IPS-18a (cell line): Measurements from ENCODE around the gene TRIP11.
A peak's percentile ranks its signal among the peaks of the same experiment; 100 is the strongest.

Experiments
- H3K27ac ChIP-seq: one replicate; pipeline ENCODE4 v1.5.1; 2013; ENCODE audit warnings: low read length
- H3K27me3 ChIP-seq: one replicate; pipeline ENCODE4 v1.6.1; 2013; ENCODE audit warnings: mild to moderate bottlenecking, low read length; ENCODE audit not compliant: control insufficient read depth, insufficient read depth
- H3K36me3 ChIP-seq: one replicate; pipeline ENCODE4 v1.6.1; 2013; ENCODE audit warnings: low read depth, low read length; ENCODE audit not compliant: control insufficient read depth
- H3K4me1 ChIP-seq: one replicate; pipeline ENCODE4 v1.6.1; 2013; ENCODE audit warnings: low read depth, low read length; ENCODE audit not compliant: control insufficient read depth
- H3K4me3 ChIP-seq: one replicate; pipeline ENCODE4 v1.5.1; 2013; ENCODE audit warnings: low read length
- H3K9ac ChIP-seq: one replicate; pipeline ENCODE4 v1.6.1; 2013; ENCODE audit warnings: mild to moderate bottlenecking, low read length, moderate library complexity
- H3K9me3 ChIP-seq: one replicate; pipeline ENCODE4 v1.6.1; 2013; ENCODE audit warnings: low read depth, low read length; ENCODE audit not compliant: control insufficient read depth

TRIP11 gene

GRCh38 chr14:92037989-92038388 lies 1.9 kb downstream of the TRIP11 start:
- no peaks in the 10 kb centered on the region for H3K9me3 ChIP-seq
- H3K36me3 ChIP-seq: no peaks in the 10 kb centered on the region
- H3K27me3 ChIP-seq: no peaks in the 10 kb centered on the region
- peaks cover 3% of the 10 kb centered on the region for H3K4me1 ChIP-seq
- no peak overlapping the region for H3K27ac ChIP-seq
- H3K9ac ChIP-seq: no peak overlapping the region
- H3K4me3 ChIP-seq: peak overlapping the region; percentile 28

GRCh38 chr14:92035890-92036289 lies 4.0 kb downstream of the TRIP11 start:
- no peaks in the 10 kb centered on the region for H3K9me3 ChIP-seq
- no peak overlapping the region for H3K9ac ChIP-seq
- H3K27me3 ChIP-seq: no peaks in the 10 kb centered on the region
- H3K27ac ChIP-seq: no peak overlapping the region
- H3K36me3 ChIP-seq: no peaks in the 10 kb centered on the region
- no peak overlapping the region for H3K4me3 ChIP-seq
- peaks cover 2% of the 10 kb centered on the region for H3K4me1 ChIP-seq

GRCh38 chr14:92033906-92034687 lies 5.8 kb downstream of the TRIP11 start:
- H3K27me3 ChIP-seq: no peaks in the 10 kb centered on the region
- H3K9me3 ChIP-seq: no peaks in the 10 kb centered on the region
- no peak overlapping the region for H3K9ac ChIP-seq
- peaks cover 4% of the 10 kb centered on the region for H3K36me3 ChIP-seq
- no peaks in the 10 kb centered on the region for H3K4me1 ChIP-seq
- no peak overlapping the region for H3K27ac ChIP-seq
- no peak overlapping the region for H3K4me3 ChIP-seq

GRCh38 chr14:92033433-92033832 lies 6.4 kb downstream of the TRIP11 start:
- Histone ChIP-seq H3K4me1 (no peaks in the 10 kb centered on the region), H3K36me3 (peaks cover 4% of the 10 kb centered on the region), H3K4me3 (no peak overlapping the region), H3K9me3 (no peaks in the 10 kb centered on the region), H3K27ac (no peak overlapping the region), H3K27me3 (no peaks in the 10 kb centered on the region), H3K9ac (no peak overlapping the region)

- Histone ChIP-seq H3K27ac (no peak overlapping the region), H3K4me1 (no peaks in the 10 kb centered on the region), H3K9me3 (no peaks in the 10 kb centered on the region), H3K9ac (no peak overlapping the region), H3K4me3 (no peak overlapping the region), H3K27me3 (no peaks in the 10 kb centered on the region), H3K36me3 (peaks cover 14% of the 10 kb centered on the region)
These were observed 13.2 kb downstream of the TRIP11 start for GRCh38 chr14:92026548-92027190.

- no peak overlapping the region for H3K27ac ChIP-seq
- H3K9me3 ChIP-seq: no peaks in the 10 kb centered on the region
- H3K4me3 ChIP-seq: no peak overlapping the region
- H3K9ac ChIP-seq: no peak overlapping the region
- H3K4me1 ChIP-seq: no peaks in the 10 kb centered on the region
- H3K27me3 ChIP-seq: no peaks in the 10 kb centered on the region
- H3K36me3 ChIP-seq: peaks cover 10% of the 10 kb centered on the region
These were observed 17.8 kb downstream of the TRIP11 start for GRCh38 chr14:92022036-92022435.

GRCh38 chr14:92021523-92021922 lies 18.3 kb downstream of the TRIP11 start:
- H3K4me3 ChIP-seq: no peak overlapping the region
- H3K9ac ChIP-seq: no peak overlapping the region
- H3K9me3 ChIP-seq: no peaks in the 10 kb centered on the region
- H3K27me3 ChIP-seq: no peaks in the 10 kb centered on the region
- no peak overlapping the region for H3K27ac ChIP-seq
- peaks cover 10% of the 10 kb centered on the region for H3K36me3 ChIP-seq
- no peaks in the 10 kb centered on the region for H3K4me1 ChIP-seq

- Histone ChIP-seq H3K27ac (no peak overlapping the region), H3K4me3 (no peak overlapping the region), H3K4me1 (no peaks in the 10 kb centered on the region), H3K9me3 (no peaks in the 10 kb centered on the region), H3K36me3 (peaks cover 24% of the 10 kb centered on the region), H3K9ac (no peak overlapping the region), H3K27me3 (no peaks in the 10 kb centered on the region)
These were observed 25.8 kb downstream of the TRIP11 start for GRCh38 chr14:92014040-92014439.

- Histone ChIP-seq H3K9ac (no peak overlapping the region), H3K4me1 (no peaks in the 10 kb centered on the region), H3K27me3 (no peaks in the 10 kb centered on the region), H3K36me3 (peaks cover 28% of the 10 kb centered on the region), H3K9me3 (no peaks in the 10 kb centered on the region), H3K27ac (no peak overlapping the region), H3K4me3 (no peak overlapping the region)
These were observed 27.6 kb downstream of the TRIP11 start for GRCh38 chr14:92012121-92012748.

- peaks cover 23% of the 10 kb centered on the region for H3K36me3 ChIP-seq
- H3K4me1 ChIP-seq: no peaks in the 10 kb centered on the region
- H3K27ac ChIP-seq: no peak overlapping the region
- no peaks in the 10 kb centered on the region for H3K9me3 ChIP-seq
- no peak overlapping the region for H3K4me3 ChIP-seq
- H3K27me3 ChIP-seq: no peaks in the 10 kb centered on the region
- H3K9ac ChIP-seq: no peak overlapping the region
These were observed 29.2 kb downstream of the TRIP11 start for GRCh38 chr14:92010644-92011043.

- H3K27me3 ChIP-seq: no peaks in the 10 kb centered on the region
- no peaks in the 10 kb centered on the region for H3K9me3 ChIP-seq
- H3K36me3 ChIP-seq: peaks cover 27% of the 10 kb centered on the region
- H3K4me1 ChIP-seq: no peaks in the 10 kb centered on the region
- H3K4me3 ChIP-seq: no peak overlapping the region
- H3K27ac ChIP-seq: no peak overlapping the region
- H3K9ac ChIP-seq: no peak overlapping the region
These were observed 30.3 kb downstream of the TRIP11 start for GRCh38 chr14:92009604-92010003.
